RPMI7951 (cell line): ENCODE data around the gene C9orf50. TPM values are rescaled to one million over a fixed set of nuclear protein-coding genes. Genes with fewer than 3 reads are reported as not detected.
A peak's percentile ranks its signal among the peaks of the same experiment; 100 is the strongest.

Source experiments
- DNase-seq: peaks from one replicate; pipeline ENCODE4 v3.0.0-alpha.2; 2012; ENCODE audit warnings: low read depth
- total RNA-seq: library from RNA; depleted of rRNA; stranded (reverse); fragments of >200 nt; shearing (Covaris generic); gene quantifications from 2 replicates; pipeline ENCODE4 v1.2.3, GENCODE V29; 2014; rRNA removed

The C9orf50 gene
- total RNA-seq, 1 experiment from 2014 or later, result not detected

GRCh38 chr9:129570450-129571297, 50.2 kb downstream of the C9orf50 start:
- DNase-seq, result peak; percentile 94

- peak; percentile 38 for DNase-seq
Measured at GRCh38 chr9:129569502-129570449, 51.1 kb downstream of the C9orf50 start.

- no peak for DNase-seq
Measured at GRCh38 chr9:129568560-129569501, 52.1 kb downstream of the C9orf50 start.

- DNase-seq, result peak; percentile 75
Measured at GRCh38 chr9:129567842-129568559, 52.9 kb downstream of the C9orf50 start.

- DNase-seq, result no peak
Measured at GRCh38 chr9:129567329-129567728, 53.6 kb downstream of the C9orf50 start.

- no peak for DNase-seq
Measured at GRCh38 chr9:129566563-129567266, 54.2 kb downstream of the C9orf50 start.

- DNase-seq, result no peak
Measured at GRCh38 chr9:129562917-129563316, 58.0 kb downstream of the C9orf50 start.

GRCh38 chr9:129562514-129562913, 58.4 kb downstream of the C9orf50 start:
- DNase-seq, result no peak

Other genes with a start within 250 kb of the C9orf50 start
- gene NTMT1, start 5.1 kb upstream of the C9orf50 start, total RNA-seq, result 39.2 and 40.6 TPM in 2 replicates
- 10.3 and 12.2 TPM in 2 replicates for gene ASB6, start 21.1 kb upstream of the C9orf50 start, total RNA-seq
- not detected in 2 replicates for gene PRRX2, start 44.5 kb upstream of the C9orf50 start, total RNA-seq
- gene PTGES, start 131.9 kb upstream of the C9orf50 start, total RNA-seq, result 0.59 and 0.96 TPM in 2 replicates
- gene TOR1B, start 182.1 kb upstream of the C9orf50 start, total RNA-seq, result 30.8 and 33.2 TPM in 2 replicates
- gene TOR1A, start 203.0 kb upstream of the C9orf50 start, total RNA-seq, result 34.0 and 35.9 TPM in 2 replicates
- gene C9orf78, start 214.2 kb upstream of the C9orf50 start, total RNA-seq, result 44.1 and 50.6 TPM in 2 replicates
- gene USP20, start 214.4 kb upstream of the C9orf50 start, total RNA-seq, result 7.3 and 9.1 TPM in 2 replicates